DLD1 (cell line): ENCODE results near the gene ITGB8.

ENCODE experiments used
- in situ Hi-C: cut with HindIII; loops from 2 replicates; pipeline ENCODE4 v1.10.0; 2017; ENCODE audit warnings: low sequenced_read_pairs

ITGB8 gene

GRCh38 chr7:20330928-20331909 is 519 bp downstream of the ITGB8 start:
- in situ Hi-C loops: no loop called here

- in situ Hi-C loops: no loop called here
Observed at GRCh38 chr7:20331910-20332813, 1.5 kb downstream of the ITGB8 start.

GRCh38 chr7:20338285-20338684 is 7.6 kb downstream of the ITGB8 start:
- in situ Hi-C loops: no loop called here

GRCh38 chr7:20340839-20341238 is 10.1 kb downstream of the ITGB8 start:
- in situ Hi-C loops: no loop called here

- in situ Hi-C loops: no loop called here
Observed at GRCh38 chr7:20343205-20343604, 12.5 kb downstream of the ITGB8 start.

- in situ Hi-C loops: no loop called here
Observed at GRCh38 chr7:20343941-20344340, 13.2 kb downstream of the ITGB8 start.

- in situ Hi-C loops: no loop called here
Observed at GRCh38 chr7:20344396-20344795, 13.7 kb downstream of the ITGB8 start.

GRCh38 chr7:20346577-20346976 is 15.9 kb downstream of the ITGB8 start:
- in situ Hi-C loops: no loop called here

GRCh38 chr7:20347680-20348079 is 17.0 kb downstream of the ITGB8 start:
- in situ Hi-C loops: no loop called here

- in situ Hi-C loops: no loop called here
Observed at GRCh38 chr7:20348125-20348807, 17.6 kb downstream of the ITGB8 start.

GRCh38 chr7:20350518-20350951 is 19.8 kb downstream of the ITGB8 start:
- in situ Hi-C loops: no loop called here

GRCh38 chr7:20350996-20351692 is 20.4 kb downstream of the ITGB8 start:
- in situ Hi-C loops: no loop called here

GRCh38 chr7:20351901-20352300 is 21.2 kb downstream of the ITGB8 start:
- in situ Hi-C loops: no loop called here

GRCh38 chr7:20352573-20353306 is 22.0 kb downstream of the ITGB8 start:
- in situ Hi-C loops: no loop called here

- in situ Hi-C loops: no loop called here
Observed at GRCh38 chr7:20354610-20355528, 24.2 kb downstream of the ITGB8 start.

GRCh38 chr7:20358106-20358505 is 27.4 kb downstream of the ITGB8 start:
- in situ Hi-C loops: no loop called here

- in situ Hi-C loops: no loop called here
Observed at GRCh38 chr7:20358762-20359282, 28.1 kb downstream of the ITGB8 start.

- in situ Hi-C loops: no loop called here
Observed at GRCh38 chr7:20359341-20359963, 28.8 kb downstream of the ITGB8 start.
